Transverse colon (tissue), 3 donors: ENCODE data around the gene SYNE3.

Experiments used
- CTCF ChIP-seq, 5 experiments: fragments of 200-600 bp in 3 of 5; fragments of 450-650 bp in 2 of 5; sonication (generic) in 3 of 5; IDR thresholded peaks; 1 replicate in 2 of 5; 2 replicates in 3 of 5; pipeline ENCODE4 v1.5.1; 2016 to 2017; ENCODE audit warnings: antibody characterized with exemption in 5 of 5, inconsistent platforms in 3 of 5, mild to moderate bottlenecking in 2 of 5, moderate library complexity in 1 of 5
- POLR2A ChIP-seq: fragments of 450-650 bp; IDR thresholded peaks from one replicate; pipeline ENCODE4 v1.6.1; 2016; ENCODE audit warnings: antibody characterized with exemption, mild to moderate bottlenecking, moderate library complexity

GRCh38 chr14:95491936-95492608 is 24.4 kb downstream of the SYNE3 start:
- no peak for TF ChIP-seq CTCF (IDR thresholded peaks at IDR 0.05)
- no peak for TF ChIP-seq POLR2A
